ENCODE results near the gene FBXL7. TPM values are rescaled to one million over a fixed set of nuclear protein-coding genes. Genes with fewer than 3 reads are reported as not detected.

FBXL7 gene
- total RNA-seq, 1 donor from 2014 or later = 70.7 TPM

DNA sequence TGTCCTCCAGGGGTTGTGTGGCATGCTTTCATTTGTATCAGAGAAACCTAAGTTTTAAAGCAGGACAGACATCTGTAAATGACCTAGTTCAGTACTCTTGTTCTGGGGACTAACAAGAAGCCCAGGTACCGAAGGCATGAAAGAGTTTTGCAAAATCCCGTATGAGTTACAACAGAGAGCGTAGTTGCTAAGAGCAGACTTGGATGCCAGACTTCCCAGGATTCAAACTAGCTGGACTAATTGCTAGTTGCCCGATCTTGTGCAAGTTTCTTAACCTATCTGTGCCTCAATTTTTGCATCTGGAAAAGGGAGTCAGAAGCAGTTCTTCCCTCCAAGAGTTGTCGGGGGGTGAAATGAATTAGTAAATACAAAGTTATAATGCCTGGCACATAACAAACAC, 20.9 kb downstream of the FBXL7 start:
- H3K4me1 Mint-ChIP-seq = peaks cover 36% of the 10 kb centered on the region
- H3K27ac Mint-ChIP-seq = peak overlapping the region; percentile 10
- no peaks in the 10 kb centered on the region for H3K9me3 Mint-ChIP-seq
- H3K27me3 Mint-ChIP-seq (ENCODE audit: low read depth) = no peaks in the 10 kb centered on the region
- DNase-seq (ENCODE audit: low spot score in 2 of 2, unreplicated experiment in 2 of 2) = no peak
- H3K36me3 Mint-ChIP-seq = peaks cover 32% of the 10 kb centered on the region
- no peak for TF ChIP-seq CTCF (IDR thresholded peaks at IDR 0.05; ENCODE audit: unreplicated experiment)
- H3K4me3 Mint-ChIP-seq = no peak overlapping the region

GRCh38 chr5:15521381-15522186, 21.6 kb downstream of the FBXL7 start:
- no peaks in the 10 kb centered on the region for H3K9me3 Mint-ChIP-seq
- no peaks in the 10 kb centered on the region for H3K27me3 Mint-ChIP-seq (ENCODE audit: low read depth)
- peaks cover 32% of the 10 kb centered on the region for H3K36me3 Mint-ChIP-seq
- peaks cover 39% of the 10 kb centered on the region for H3K4me1 Mint-ChIP-seq
- peak overlapping the region; percentile 66 for H3K27ac Mint-ChIP-seq
- no peak overlapping the region for H3K4me3 Mint-ChIP-seq
- DNase-seq (ENCODE audit: low spot score in 2 of 2, unreplicated experiment in 2 of 2) = no peak
- TF ChIP-seq CTCF (IDR thresholded peaks at IDR 0.05; ENCODE audit: unreplicated experiment) = no peak

- H3K4me3 Mint-ChIP-seq = no peak overlapping the region
- H3K27ac Mint-ChIP-seq = peak overlapping the region; percentile 40
- no peak for TF ChIP-seq CTCF (IDR thresholded peaks at IDR 0.05; ENCODE audit: unreplicated experiment)
- H3K27me3 Mint-ChIP-seq (ENCODE audit: low read depth) = no peaks in the 10 kb centered on the region
- H3K9me3 Mint-ChIP-seq = no peaks in the 10 kb centered on the region
- DNase-seq (ENCODE audit: low spot score in 2 of 2, unreplicated experiment in 2 of 2) = no peak
- peaks cover 39% of the 10 kb centered on the region for H3K4me1 Mint-ChIP-seq
- peaks cover 31% of the 10 kb centered on the region for H3K36me3 Mint-ChIP-seq
Observed at GRCh38 chr5:15522187-15522520, 22.2 kb downstream of the FBXL7 start.

DNA sequence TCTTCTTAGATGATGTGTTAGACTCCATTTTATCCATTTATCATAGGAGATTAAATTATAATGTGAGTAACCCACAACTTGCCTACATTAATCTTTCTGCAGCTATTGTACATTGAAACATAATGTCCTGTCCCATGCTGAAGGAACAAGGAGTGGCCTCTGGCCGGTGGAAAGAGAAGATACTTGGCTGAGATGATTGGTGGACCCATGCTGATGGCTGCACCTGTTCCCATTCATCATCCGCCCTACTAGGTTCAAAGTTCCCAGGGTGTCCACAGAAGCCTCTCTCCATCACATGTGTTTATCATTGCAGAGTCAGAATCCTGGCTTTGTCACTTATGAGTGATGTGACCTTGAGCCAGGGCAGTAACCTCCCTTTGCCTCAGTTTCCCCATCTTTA, 24.7 kb downstream of the FBXL7 start:
- H3K4me1 Mint-ChIP-seq = peaks cover 36% of the 10 kb centered on the region
- no peak overlapping the region for H3K4me3 Mint-ChIP-seq
- TF ChIP-seq CTCF (IDR thresholded peaks at IDR 0.05; ENCODE audit: unreplicated experiment) = no peak
- H3K27ac Mint-ChIP-seq = no peak overlapping the region
- no peak for DNase-seq (ENCODE audit: low spot score in 2 of 2, unreplicated experiment in 2 of 2)
- peaks cover 8% of the 10 kb centered on the region for H3K9me3 Mint-ChIP-seq
- peaks cover 22% of the 10 kb centered on the region for H3K36me3 Mint-ChIP-seq
- no peaks in the 10 kb centered on the region for H3K27me3 Mint-ChIP-seq (ENCODE audit: low read depth)

DNA sequence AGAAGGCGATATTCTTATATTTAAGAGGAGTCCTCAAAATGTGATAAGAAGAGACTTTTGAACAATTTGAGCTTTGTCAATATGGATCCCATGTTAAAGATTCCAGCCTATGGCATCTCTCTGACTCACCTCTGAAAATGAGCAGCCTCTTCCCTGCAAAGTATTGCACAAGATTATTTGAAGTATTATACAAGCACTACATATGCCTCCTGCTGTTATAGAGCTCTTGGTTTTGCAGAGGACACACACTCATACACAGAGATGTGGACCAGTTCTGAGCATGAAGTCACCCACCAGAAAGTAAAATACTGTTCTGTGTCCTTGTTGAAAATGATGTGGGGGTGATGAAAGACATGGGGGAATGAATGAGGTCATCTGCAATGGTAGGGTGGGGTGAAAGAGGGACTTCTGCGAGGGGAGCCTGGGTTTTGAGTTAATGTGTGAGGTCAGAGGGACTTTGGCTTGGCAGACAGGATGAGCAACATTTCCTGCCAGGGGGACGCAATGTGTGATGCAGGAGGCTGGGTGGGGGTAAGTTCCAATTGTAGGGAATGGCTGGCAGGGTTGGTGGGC, 25.8 kb downstream of the FBXL7 start:
- Mint-ChIP-seq H3K4me3 (no peak overlapping the region), H3K4me1 (peaks cover 33% of the 10 kb centered on the region), H3K9me3 (peaks cover 8% of the 10 kb centered on the region), H3K27ac (no peak overlapping the region), H3K36me3 (peaks cover 24% of the 10 kb centered on the region), H3K27me3 (ENCODE audit: low read depth) (no peaks in the 10 kb centered on the region)
- no peak for TF ChIP-seq CTCF (IDR thresholded peaks at IDR 0.05; ENCODE audit: unreplicated experiment)
- no peak for DNase-seq (ENCODE audit: low spot score in 2 of 2, unreplicated experiment in 2 of 2)

Measured in mesothelial cell of epicardium (in vitro differentiated cells).